HepG2 (cell line): ENCODE data around the gene SSU72. TPM values are rescaled to one million over a fixed set of nuclear protein-coding genes. Genes with fewer than 3 reads are reported as not detected.
A peak's percentile ranks its signal among the peaks of the same experiment; 100 is the strongest.

Experiments used
- ARNT ChIP-seq: fragments of 450-650 bp; IDR thresholded peaks from 2 replicates; pipeline ENCODE4 v1.6.1; 2017
- CAMTA2 ChIP-seq: sonication (generic); formaldehyde crosslinking; IDR thresholded peaks from 2 replicates; pipeline ENCODE4 v1.4.0; 2020; ENCODE audit warnings: mild to moderate bottlenecking, missing genetic modification reagents, borderline replicate concordance
- CEBPB ChIP-seq: IDR thresholded peaks from 2 replicates; pipeline ENCODE4 v1.6.1; 2011; ENCODE audit warnings: low read depth, low read length, improper control_type of control experiment, borderline replicate concordance
- IKZF4 ChIP-seq: sonication (generic); formaldehyde crosslinking; IDR thresholded peaks from 2 replicates; pipeline ENCODE4 v1.5.1; 2020; ENCODE audit warnings: borderline replicate concordance, mild to moderate bottlenecking, low read depth, missing genetic modification reagents; ENCODE audit errors: not compliant biosample characterization
- ISX ChIP-seq: sonication (generic); formaldehyde crosslinking; conservative IDR thresholded peaks from 2 replicates; pipeline ENCODE4 v1.5.0; 2020; ENCODE audit warnings: missing genetic modification reagents
- MLXIP ChIP-seq: sonication (generic); formaldehyde crosslinking; IDR thresholded peaks from 2 replicates; pipeline ENCODE4 v1.9.0; 2021; ENCODE audit warnings: missing genetic modification reagents, borderline replicate concordance
- RBM22 ChIP-seq: fragments of 200-400 bp; formaldehyde crosslinking; optimal IDR thresholded peaks from 2 replicates; pipeline ENCODE3; 2017; ENCODE audit warnings: mild to moderate bottlenecking, low read length, moderate library complexity
- SNAPC2 ChIP-seq: sonication (generic); formaldehyde crosslinking; IDR thresholded peaks from 2 replicates; pipeline ENCODE4 v1.8.1; 2022; ENCODE audit warnings: mild to moderate bottlenecking, missing genetic modification reagents
- TARDBP ChIP-seq: sonication (generic); formaldehyde crosslinking; IDR thresholded peaks from 2 replicates; pipeline ENCODE4 v1.8.0; 2022; ENCODE audit warnings: mild to moderate bottlenecking, missing genetic modification reagents
- THAP7 ChIP-seq: sonication (generic); formaldehyde crosslinking; IDR thresholded peaks from 2 replicates; pipeline ENCODE4 v1.8.1; 2023; ENCODE audit warnings: mild to moderate bottlenecking, missing genetic modification reagents
- TOPORS ChIP-seq: sonication (generic); formaldehyde crosslinking; IDR thresholded peaks from 2 replicates; pipeline ENCODE4 v1.8.0; 2023; ENCODE audit warnings: mild to moderate bottlenecking, missing genetic modification reagents
- TRIM22 ChIP-seq: fragments of 450-650 bp; IDR thresholded peaks from 2 replicates; pipeline ENCODE4 v1.6.1; 2017
- WIZ ChIP-seq: sonication (generic); formaldehyde crosslinking; IDR thresholded peaks from 2 replicates; pipeline ENCODE4 v1.5.1; 2020; ENCODE audit warnings: mild to moderate bottlenecking, missing genetic modification reagents
- ZNF138 ChIP-seq: sonication (generic); formaldehyde crosslinking; IDR thresholded peaks from 2 replicates; pipeline ENCODE4 v1.5.0; 2020; ENCODE audit warnings: mild to moderate bottlenecking, low read depth, missing genetic modification reagents
- ZNF503 ChIP-seq: sonication (generic); formaldehyde crosslinking; IDR thresholded peaks from 2 replicates; pipeline ENCODE4 v1.4.0; 2020; ENCODE audit warnings: missing genetic modification reagents
- ZNF709 ChIP-seq: sonication (generic); formaldehyde crosslinking; IDR thresholded peaks from 2 replicates; pipeline ENCODE4 v1.5.0; 2020; ENCODE audit warnings: mild to moderate bottlenecking, missing genetic modification reagents
- ZNF816 ChIP-seq: sonication (generic); formaldehyde crosslinking; IDR thresholded peaks from 2 replicates; pipeline ENCODE4 v1.8.0; 2022; ENCODE audit warnings: missing genetic modification reagents, mild to moderate bottlenecking, borderline replicate concordance
- polyA plus RNA-seq, 8 experiments: library from polyadenylated mRNA; depleted of rRNA in 3 of 8; stranded (reverse) in 7 of 8; unstranded in 1 of 8; fragments of >200 nt; fragmentation: Illumina TruSeq in 4 of 8; extraction: Trizol in 4 of 8; gene quantifications; 2 replicates each; pipeline versions ENCODE4 v1.2.1 to v1.2.3, GENCODE V29; 2011 to 2016; ENCODE audit warnings: low read depth in 4 of 8, missing spikeins in 1 of 8, mixed read lengths in 1 of 8; ENCODE audit not compliant: insufficient read depth in 1 of 8
- total RNA-seq, 5 experiments: library from RNA; depleted of rRNA; stranded (reverse); fragments of >200 nt; fragmentation: Illumina TruSeq; extraction: Trizol; gene quantifications; 2 replicates each; pipeline ENCODE4 v1.2.3, GENCODE V29; 2016; ENCODE audit warnings: low read depth in 1 of 5
- TF ChIP-seq, protein P1 (sequence below): sonication (generic); formaldehyde crosslinking; IDR thresholded peaks from 2 replicates; pipeline ENCODE4 v1.8.1; 2023; ENCODE audit warnings: mild to moderate bottlenecking, inconsistent platforms, moderate library complexity, missing genetic modification reagents, borderline replicate concordance

SSU72 gene
- total and polyA plus RNA-seq, 2 of the 13 experiments (the other 11 are each of a cell fraction or from before 2014, with no cell fraction given), result 42.8 to 67.1 TPM

DNA sequence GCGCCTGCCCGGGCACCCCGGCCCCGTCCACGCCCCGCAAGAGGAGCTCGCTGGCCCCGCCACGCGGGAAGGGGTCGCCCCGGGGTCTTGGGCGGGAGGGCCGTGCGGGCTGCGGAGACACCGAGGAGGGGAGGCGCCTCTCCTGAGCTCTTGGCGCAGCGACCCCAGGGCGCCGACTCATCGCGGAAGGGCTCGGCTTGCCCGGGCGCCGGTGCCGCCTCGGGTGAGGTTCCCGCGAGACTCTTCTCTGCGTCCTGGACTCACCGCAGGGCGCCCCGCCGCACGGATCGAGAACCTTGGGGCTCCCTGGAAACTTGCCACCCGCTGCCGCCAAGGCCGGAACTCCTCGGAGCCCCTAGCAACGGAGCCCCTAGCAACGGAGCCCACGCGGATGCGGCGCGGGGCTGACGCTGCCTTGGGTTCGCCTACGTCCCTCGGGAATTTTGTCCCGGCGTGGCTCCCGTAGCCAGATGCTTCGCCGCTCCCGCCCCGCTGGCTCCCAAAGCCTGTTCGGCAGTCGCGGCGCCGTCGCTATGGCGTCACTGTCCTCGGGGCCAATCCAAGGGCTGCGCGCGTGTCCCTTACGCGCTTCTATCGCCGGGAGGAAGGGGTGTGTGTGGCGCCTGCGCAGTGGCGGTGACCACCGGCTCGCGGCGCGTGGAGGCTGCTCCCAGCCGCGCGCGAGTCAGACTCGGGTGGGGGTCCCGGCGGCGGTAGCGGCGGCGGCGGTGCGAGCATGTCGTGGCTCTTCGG, 63.0 kb downstream of the SSU72 start, which contains the start of gene ATAD3A (continued):
- TF ChIP-seq, protein P1, sequence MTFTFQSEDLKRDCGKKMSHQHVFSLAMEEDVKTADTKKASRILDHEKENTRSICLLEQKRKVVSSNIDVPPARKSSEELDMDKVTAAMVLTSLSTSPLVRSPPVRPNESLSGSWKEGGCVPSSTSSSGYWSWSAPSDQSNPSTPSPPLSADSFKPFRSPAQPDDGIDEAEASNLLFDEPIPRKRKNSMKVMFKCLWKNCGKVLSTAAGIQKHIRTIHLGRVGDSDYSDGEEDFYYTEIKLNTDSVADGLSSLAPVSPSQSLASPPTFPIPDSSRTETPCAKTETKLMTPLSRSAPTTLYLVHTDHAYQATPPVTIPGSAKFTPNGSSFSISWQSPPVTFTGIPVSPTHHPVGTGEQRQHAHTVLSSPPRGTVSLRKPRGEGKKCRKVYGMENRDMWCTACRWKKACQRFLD (CRISPR knock-in tag), result no peak
- 0 out of 2 replicates have a peak, but pooled peaks have one; percentile 66 for TF ChIP-seq ZNF709 (CRISPR knock-in tag)
- no peak for TF ChIP-seq THAP7 (CRISPR knock-in tag)
- TF ChIP-seq TARDBP (CRISPR knock-in tag), result peak; percentile 95
- no peak for TF ChIP-seq TRIM22
- TF ChIP-seq ZNF503 (CRISPR knock-in tag), result no peak
- no peak for TF ChIP-seq MLXIP (CRISPR knock-in tag)
- no peak; the same call in 1 of the 2 replicates for TF ChIP-seq CEBPB
- TF ChIP-seq TOPORS (CRISPR knock-in tag), result no peak
- no peak for TF ChIP-seq CAMTA2
- no peak for TF ChIP-seq IKZF4 (CRISPR knock-in tag)
- no peak for TF ChIP-seq ISX (CRISPR knock-in tag)
- peak; percentile 35 for TF ChIP-seq RBM22
- no peak for TF ChIP-seq ARNT
- TF ChIP-seq ZNF816, result 0 out of 2 replicates have a peak, but pooled peaks have one; percentile 44
- no peak for TF ChIP-seq SNAPC2 (CRISPR knock-in tag)
- peak; percentile 51; the same call in 1 of the 2 replicates for TF ChIP-seq ZNF138
- TF ChIP-seq WIZ (CRISPR knock-in tag), result no peak
